ENCODE results near the gene LMX1A.

DNA sequence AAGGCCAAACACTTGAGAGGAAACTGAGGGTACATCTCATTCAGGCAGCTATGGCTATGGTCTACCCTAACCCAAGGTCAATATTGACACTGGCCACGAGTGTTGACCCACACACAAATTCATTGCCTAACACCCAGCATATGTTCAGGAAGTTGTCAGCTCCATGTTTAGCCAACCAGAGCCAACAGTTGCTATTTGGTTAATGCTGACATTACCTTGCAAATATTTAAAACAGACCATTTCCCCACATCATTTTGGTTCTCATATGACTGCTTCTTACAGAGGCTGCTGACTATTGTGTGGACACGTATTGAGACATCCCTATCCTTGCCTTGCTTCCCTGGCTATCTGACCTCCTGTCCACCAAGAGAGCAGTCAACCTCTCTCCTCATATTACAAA is 97.3 kb downstream of the LMX1A start:
- TF ChIP-seq, protein P1, sequence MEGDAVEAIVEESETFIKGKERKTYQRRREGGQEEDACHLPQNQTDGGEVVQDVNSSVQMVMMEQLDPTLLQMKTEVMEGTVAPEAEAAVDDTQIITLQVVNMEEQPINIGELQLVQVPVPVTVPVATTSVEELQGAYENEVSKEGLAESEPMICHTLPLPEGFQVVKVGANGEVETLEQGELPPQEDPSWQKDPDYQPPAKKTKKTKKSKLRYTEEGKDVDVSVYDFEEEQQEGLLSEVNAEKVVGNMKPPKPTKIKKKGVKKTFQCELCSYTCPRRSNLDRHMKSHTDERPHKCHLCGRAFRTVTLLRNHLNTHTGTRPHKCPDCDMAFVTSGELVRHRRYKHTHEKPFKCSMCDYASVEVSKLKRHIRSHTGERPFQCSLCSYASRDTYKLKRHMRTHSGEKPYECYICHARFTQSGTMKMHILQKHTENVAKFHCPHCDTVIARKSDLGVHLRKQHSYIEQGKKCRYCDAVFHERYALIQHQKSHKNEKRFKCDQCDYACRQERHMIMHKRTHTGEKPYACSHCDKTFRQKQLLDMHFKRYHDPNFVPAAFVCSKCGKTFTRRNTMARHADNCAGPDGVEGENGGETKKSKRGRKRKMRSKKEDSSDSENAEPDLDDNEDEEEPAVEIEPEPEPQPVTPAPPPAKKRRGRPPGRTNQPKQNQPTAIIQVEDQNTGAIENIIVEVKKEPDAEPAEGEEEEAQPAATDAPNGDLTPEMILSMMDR (IDR thresholded peaks at IDR 0.05) = no peak
- no peak for TF ChIP-seq EZH2 (IDR thresholded peaks at IDR 0.05; ENCODE audit: borderline replicate concordance, insufficient read depth, low read depth, low read length, poor library complexity, severe bottlenecking)

Data from B cell (primary cell).